Measurements from ENCODE around the gene USO1.

DNA sequence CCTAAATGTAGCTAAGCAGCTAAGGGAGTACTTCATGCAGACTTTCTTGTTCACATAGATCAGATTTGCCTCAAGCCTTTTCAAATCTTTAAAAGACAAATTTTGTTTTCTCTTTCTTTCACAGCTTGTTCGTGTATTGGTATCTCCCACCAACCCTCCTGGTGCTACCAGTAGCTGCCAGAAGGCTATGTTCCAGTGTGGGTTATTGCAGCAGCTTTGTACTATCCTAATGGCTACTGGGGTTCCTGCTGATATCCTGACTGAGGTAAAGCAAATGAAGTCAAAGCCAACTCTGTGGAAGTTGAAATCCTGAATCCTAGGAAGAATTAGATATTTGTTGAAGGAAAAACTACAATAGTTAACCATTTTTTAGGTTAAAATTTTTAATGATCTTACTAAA is 62.6 kb downstream of the USO1 start:
- no peak for TF ChIP-seq POLR2A (IDR thresholded peaks at IDR 0.05; ENCODE audit: low read length)
- TF ChIP-seq GATA1 (IDR thresholded peaks at IDR 0.05; ENCODE audit: low read depth, low read length): no peak
